ENCODE data around the gene ITPR1.

GRCh38 chr3:4462369-4463040 is 30.6 kb upstream of the ITPR1 start:
- TF ChIP-seq, protein P1, sequence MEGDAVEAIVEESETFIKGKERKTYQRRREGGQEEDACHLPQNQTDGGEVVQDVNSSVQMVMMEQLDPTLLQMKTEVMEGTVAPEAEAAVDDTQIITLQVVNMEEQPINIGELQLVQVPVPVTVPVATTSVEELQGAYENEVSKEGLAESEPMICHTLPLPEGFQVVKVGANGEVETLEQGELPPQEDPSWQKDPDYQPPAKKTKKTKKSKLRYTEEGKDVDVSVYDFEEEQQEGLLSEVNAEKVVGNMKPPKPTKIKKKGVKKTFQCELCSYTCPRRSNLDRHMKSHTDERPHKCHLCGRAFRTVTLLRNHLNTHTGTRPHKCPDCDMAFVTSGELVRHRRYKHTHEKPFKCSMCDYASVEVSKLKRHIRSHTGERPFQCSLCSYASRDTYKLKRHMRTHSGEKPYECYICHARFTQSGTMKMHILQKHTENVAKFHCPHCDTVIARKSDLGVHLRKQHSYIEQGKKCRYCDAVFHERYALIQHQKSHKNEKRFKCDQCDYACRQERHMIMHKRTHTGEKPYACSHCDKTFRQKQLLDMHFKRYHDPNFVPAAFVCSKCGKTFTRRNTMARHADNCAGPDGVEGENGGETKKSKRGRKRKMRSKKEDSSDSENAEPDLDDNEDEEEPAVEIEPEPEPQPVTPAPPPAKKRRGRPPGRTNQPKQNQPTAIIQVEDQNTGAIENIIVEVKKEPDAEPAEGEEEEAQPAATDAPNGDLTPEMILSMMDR (IDR thresholded peaks at IDR 0.05) = no peak
- TF ChIP-seq POLR2A (IDR thresholded peaks at IDR 0.05) = no peak

All from heart left ventricle (tissue), 13 donors.